Epidermal melanocyte (primary cell): ENCODE measurements around the gene ELK1.

Experiments used
- DNase-seq: peaks from one replicate; pipeline ENCODE4 v3.0.0; 2011; ENCODE audit warnings: low spot score; ENCODE audit not compliant: insufficient read length

Gene ELK1

DNA sequence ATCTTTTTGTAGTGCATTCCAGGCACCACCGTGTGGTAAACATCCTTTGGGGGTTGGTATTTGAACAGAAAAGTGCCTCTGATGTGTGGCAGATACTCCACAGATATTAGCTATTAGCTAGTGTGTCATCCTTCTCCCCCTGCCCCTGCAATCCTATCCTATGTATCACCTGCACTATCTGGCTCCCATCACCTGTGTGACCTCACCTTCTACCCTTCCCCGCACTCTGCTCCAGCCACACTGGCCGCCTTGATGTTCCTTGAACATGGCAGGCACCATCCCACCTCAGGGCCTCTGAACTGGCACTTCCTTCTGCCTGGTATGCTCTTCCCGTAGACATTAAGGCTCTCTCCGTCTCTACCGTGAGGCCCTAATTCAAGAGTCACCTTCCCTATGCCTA is 3.7 kb downstream of the ELK1 start:
- no peak for DNase-seq

DNA sequence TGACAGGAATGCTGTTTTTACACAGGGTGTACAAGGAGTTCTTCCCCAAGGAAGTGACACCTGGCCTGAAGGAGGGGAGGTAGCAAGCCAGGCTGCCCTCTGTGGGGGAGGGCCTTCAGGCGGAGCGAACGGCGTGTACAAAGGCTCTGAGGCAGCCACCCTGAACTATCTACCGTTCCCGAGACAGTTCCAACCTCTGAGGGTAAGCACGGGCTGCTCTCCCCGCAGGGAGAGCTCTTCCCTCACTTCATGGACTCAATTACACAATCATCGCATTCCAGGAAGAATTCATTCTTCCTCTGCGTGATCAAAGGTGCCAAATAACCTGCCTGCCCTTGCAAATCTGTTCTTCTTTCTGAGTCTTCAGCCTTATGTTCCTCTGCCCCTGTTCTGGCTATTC is 4.8 kb downstream of the ELK1 start:
- no peak for DNase-seq

DNA sequence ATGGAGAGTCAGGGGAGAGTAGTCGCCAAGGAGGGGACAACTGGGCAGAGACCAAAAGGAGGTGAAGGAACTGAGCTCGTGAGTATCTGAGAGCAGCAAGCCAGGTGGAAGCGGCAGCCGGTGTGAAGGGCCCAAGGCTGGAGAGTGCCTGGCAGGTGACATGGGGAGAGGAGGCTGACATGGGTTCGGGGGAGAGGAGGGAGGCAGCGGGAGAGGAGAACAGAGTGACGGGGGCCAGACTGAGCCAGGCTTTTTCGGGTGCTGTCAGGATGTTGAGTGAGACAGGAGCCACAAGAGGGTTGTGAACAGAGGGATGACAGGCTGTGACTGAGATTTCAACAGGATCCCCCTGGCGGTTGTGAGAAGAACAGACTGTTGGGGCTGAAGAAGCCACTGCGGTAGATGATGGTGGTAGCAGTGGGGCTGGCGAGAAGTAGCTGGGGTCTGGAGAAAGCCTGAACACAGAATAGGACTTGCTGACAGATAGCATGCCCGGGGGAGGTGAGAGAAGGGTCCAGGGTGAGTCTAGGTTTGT is 5.7 kb downstream of the ELK1 start:
- DNase-seq = no peak

DNA sequence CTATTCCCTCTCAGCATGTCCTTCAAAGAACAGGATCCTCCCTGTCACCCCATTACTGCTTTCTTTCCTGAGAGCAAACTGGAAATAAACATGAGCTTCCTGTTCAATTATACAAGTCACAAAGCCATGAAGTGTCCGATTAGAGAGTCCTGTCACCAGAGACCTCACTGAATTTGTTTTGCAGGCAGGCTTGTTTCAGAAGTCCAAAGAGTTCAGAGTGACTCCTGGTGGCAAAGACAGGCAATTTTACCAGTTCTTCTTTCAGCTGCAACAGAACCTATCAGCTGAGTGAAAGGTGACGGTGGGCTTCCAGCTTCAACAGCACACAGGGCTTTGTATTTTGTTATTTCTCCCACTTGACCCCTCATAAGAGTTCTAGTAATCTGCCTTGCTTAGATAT is 6.4 kb downstream of the ELK1 start:
- no peak for DNase-seq

DNA sequence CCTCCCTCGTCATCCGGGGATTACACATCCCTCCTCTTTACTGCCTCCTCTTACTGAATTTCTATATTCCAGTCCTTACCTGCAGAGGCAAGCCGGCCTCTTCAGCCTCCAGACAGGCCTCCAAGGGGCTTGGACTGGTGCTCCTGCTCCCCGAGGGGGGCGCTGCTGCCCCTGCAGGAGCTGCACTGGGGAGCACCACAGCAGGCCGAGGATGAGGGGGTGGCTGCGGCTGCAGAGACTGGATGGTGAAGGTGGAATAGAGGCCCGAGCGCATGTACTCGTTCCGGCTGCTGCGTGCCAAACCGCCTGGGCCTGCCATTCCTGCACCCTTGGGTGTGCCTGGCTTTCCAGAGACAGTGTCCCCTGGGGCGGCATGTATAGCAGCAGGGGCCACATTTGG is 11.5 kb downstream of the ELK1 start:
- no peak for DNase-seq

DNA sequence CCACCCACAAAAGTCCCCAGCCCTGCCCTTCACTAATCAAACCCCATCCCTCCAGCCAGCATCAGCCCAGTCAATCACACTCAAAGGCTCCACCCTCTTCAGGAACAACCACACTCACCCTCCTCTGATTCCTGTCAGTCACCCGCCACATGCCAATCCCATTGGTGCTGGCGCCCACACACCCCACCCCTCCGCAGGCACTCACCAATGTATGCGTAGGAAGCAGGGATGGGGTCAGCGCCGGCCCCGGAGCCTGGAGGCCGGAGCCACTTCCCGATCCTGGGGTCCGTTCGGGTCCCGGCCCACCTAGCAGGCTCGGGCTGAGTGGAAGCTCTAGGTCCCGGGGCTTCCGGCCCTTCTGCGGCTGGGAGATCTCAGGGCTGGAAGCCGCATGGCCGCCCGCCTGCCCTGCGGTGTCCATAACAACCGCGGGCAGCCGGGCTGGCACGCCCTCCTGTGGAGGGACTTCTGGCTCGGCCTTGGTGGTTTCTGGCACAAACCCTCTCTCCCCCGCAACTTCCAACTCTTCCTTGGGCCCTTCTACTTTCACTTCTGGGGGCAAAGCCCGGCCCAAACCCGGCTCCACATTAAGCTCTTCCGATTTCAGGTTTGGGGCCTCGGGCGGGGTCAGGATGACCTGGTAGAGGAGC is 12.7 kb downstream of the ELK1 start:
- no peak for DNase-seq

DNA sequence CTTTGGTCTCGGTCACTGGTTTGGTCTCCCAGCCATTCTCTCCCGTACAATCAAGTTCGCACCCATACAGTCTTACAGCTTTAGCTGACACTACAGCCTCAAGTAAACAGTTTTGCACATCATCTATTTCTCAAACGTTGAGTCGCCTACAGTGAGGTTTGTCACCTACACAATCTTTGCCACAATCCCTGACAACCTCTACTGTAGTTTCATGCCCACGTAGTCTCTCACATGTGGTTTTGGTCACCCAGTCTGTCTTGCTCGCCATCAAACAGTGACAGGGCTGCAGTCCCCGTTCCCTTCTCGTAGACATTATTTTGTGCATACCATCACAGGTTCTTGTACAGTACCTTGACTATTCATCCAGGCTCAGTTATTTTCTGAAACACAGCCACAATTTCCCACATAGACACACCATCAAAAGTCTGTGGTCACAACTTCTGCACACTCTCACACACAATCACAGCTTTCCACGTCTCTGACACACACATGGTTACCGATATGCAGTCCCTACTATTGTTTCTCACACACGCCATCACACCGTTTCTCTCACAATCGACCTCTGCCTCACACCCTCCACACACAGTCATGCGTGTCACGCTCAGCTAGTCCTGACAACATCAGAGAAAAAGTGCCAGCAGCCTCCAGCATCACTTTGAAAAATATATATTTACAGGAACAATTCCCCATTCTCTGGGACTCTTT is 15.3 kb downstream of the ELK1 start:
- no peak for DNase-seq

DNA sequence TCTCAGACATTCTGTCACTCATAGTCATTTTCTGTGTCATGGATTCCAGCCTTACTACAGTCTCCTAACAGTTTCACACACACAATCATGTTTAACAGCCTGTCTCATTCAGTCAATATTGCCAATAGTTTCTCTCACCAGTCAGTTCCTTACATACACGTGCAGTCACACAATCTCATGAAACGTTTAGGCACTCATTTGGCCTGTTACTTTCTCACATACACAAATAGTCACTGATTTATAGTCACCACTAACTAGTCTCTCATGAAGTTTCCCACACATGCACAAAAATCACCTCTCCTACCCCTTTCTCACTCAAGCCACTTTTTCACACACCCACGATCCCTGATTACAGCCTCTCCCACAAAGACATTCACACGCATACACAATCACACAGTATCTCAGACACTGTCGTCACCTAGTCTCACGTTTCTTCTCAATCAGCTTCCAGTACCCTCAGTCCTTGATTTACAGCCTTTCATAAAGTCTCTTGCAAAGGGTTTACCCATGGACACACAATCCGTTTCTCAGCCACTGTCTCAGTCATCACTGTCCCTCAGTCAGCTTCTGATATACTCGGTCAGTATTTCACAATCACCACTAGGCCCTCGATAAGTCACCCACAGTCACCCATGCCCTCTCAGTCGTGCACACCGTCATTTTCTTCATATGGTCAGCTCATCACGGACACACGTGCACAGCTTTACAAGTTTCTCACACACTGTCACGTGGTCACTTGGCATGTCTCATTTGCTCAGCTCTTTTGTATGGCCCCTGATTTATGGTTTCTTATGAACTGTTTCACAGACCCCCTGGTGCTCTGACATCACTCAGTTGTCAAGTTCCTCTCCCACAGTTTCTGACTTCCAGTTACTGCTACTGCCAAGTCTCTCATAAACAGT is 16.4 kb downstream of the ELK1 start:
- DNase-seq = no peak

DNA sequence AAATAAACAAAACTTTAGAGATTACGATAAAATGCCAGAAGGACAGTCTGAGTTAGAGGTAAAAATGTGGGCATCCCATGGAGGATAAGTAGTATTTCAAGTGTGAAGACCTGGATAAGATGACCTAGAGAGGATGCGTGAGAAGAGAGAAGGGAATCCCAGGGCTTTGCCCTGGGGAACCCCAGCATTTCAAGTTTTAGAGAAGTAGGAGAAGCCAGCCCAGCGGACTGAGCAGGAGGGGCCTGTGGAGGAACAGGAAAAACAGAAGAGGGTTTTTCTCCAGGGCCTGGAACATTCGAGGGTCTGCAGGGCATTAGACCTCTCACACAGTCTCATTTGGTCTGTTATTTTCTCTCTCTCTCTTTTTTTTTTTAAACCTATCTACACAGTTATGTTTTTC is 17.7 kb downstream of the ELK1 start:
- no peak for DNase-seq

DNA sequence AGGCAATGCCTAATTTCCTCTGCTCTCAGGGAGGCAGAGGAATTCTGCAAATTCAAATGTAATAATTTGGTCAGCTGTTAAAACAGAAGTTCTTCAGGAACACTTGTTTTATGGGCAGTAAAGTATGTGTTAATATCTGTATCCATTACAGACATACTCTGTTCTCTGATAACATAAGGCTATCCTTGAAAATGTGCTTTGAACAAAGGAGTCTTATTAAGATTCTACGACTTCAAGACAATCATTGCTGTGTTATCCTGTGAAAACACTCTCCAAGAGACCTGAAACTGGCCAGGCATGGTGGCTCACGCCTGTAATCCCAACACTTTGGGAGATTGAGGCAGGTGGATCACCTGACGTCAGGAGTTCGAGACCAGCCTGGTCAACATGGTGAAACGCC is 18.7 kb downstream of the ELK1 start:
- DNase-seq = no peak

DNA sequence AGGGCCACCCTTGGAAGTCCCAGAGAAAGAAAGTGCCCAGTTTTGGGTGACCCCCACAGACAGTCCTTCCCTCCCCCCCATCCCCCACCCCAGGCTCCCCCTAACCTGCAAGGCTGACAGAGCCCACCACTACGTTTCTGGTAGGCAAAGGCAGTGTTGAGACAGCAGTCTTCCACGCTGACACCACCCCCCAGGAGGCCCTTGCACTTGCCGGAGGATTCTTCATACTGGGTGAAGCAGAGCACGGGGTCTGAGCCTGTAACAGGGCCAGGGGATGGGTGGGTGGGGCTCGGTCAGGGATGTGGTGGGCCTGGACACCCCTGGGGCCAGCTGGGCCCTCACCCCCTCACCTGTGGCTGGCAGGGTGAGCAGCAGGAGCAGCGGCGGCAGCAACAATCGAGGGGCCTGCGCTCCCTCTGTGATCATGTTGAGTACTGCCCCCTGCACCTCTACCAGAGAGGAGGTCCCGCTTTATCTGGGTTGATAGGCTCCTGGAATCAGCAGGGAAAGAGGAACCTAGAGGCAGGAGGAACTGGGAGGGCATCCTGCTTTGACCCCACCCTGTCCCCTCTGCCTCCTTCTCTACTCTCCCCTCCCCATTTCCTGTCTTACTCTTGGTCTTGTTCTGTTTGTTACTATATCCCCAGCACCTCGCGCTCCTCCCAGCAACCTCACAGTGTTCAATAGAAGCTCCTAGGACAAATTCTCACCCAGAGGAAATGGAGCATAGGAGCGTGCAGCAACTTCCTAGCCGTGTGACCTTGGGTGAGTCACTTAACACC is 20.8 kb downstream of the ELK1 start, which contains the start of gene CFP:
TSS of gene CFP (minus strand) at position 512 of the 782 bp plus-strand sequence. CDS start at position 426, 86 bp downstream.
- no peak for DNase-seq

DNA sequence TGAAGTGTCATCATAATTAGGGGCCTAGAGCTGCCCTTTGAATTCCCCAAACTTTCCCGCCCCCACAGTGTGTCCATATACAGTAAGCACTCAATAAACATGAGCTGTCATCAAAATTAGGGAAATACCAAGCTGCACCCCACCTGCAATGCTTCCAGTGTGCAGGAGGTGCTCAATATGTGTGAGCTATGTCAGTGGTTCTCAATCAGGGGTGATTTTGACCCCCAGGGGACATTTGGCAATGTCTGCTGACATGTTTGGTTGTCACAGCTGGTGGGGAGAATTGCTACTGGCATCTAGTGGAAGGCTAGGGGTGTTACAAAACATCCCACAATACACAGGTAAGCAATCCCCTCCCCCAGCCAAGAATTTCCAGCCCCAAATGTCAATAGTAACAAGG is 21.4 kb downstream of the ELK1 start:
- DNase-seq = no peak

DNA sequence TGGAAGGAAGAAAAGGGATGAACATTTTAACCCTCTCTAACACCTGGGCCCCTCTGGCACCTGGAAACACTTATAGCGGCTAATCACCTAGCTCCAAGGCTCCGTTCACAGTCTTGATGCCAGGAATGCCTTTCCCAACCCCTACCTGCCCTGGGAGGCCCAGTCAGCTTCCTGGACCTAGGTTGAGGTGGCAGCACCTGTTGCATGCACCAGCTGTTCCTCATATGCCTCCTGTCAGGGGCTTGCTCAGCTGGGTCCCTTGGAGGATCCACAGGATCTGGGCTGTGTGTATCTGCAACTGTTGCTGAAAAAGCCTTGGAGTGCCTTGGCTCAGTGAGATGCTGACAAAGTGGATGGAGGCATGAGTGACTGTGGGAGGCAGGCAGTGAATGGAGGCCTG is 25.0 kb downstream of the ELK1 start:
- DNase-seq = no peak

DNA sequence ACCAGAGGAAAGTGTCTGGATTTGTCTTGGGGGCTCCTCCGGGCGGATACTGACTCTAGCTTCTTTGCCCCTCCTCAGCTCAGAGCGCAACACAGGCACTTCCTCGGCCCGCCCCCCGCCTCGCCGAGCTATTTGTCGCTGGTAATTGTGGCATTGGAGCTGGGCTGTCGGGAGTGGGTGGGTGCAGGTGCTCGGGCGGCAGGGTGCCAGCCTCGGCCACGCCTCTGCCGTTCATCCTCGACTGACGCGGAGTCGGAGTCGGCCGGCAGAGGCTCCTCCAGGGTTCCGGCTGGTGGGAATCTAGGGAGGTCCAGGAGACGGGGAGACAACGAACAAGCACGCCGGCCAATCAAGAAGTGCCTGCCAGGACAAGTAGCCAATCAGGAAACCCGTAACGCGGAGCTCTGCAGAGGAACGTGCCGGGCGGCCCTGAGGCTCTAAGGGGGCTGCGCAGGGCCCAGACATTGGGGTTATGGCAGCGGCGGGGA is 26.8 kb downstream of the ELK1 start:
- peak; percentile 71 for DNase-seq

DNA sequence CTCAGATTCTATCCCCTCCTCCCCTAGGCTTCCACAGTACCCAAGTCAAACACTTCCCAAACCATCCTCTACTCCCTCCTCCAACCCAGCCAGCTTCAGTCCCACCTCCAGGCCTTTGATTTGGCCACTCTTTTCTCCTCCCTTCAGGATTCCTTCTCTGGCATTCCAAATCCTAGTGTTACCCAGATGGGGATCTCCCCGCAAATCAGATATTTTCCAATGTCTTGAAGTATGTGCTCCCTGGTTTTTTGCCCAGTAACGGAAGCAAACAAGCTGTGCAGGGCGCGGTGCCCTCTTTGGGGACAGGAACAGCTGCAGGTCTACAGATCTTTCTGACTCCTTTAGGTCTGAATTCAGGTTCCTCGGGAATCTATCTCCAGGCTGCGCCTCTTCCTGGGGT is 28.5 kb downstream of the ELK1 start:
- DNase-seq = no peak

DNA sequence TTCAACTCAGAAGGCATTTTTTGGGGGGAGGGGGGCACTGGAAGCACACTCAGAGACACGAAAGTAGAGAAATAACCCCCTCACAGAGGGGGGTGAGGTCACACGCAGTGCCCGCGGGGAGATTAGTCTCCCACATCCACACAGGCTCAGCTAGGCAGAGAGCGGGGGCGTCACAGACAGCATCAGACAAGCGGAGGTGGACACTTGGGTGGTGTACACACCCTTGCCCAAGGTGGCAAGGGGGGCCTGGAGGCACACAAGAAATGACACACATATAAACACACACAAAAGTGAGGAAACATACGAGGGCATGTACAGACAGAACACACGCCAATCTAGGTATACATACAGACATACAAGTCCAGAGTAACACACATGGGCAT is 30.1 kb downstream of the ELK1 start:
- no peak for DNase-seq

DNA sequence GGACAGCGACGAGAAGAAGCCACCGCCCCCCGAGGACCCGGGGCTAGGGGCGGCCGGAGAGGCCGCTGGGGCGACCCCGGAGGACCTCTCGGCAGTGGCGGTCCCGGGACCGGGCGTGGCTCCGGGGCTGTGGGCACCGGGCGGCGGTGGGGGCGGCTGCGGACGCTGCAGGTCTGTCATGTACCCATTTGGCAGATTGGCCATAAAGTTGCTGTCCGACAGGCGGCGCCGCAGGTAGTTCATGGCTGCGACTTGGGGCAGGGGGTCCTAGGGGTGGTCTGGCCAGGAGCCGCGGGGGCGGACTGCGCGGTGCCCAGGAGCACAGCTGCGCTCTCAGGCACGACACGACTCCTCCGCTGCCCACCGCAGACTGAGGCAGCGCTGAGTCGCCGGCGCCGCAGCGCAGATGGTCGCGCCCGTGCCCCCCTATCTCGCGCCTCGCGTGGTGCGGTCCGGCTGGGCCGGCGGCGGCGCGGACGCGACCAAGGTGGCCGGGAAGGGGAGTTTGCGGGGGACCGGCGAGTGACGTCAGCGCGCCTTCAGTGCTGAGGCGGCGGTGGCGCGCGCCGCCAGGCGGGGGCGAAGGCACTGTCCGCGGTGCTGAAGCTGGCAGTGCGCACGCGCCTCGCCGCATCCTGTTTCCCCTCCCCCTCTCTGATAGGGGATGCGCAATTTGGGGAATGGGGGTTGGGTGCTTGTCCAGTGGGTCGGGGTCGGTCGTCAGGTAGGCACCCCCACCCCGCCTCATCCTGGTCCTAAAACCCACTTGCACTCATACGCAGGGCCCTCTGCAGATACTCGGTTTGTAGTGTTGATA is 30.7 kb downstream of the ELK1 start, which contains the start of gene SYN1:
TSS of gene SYN1 (minus strand) at position 372 of the 817 bp plus-strand sequence. CDS start at position 243, 129 bp downstream.
- peak; percentile 74 for DNase-seq

DNA sequence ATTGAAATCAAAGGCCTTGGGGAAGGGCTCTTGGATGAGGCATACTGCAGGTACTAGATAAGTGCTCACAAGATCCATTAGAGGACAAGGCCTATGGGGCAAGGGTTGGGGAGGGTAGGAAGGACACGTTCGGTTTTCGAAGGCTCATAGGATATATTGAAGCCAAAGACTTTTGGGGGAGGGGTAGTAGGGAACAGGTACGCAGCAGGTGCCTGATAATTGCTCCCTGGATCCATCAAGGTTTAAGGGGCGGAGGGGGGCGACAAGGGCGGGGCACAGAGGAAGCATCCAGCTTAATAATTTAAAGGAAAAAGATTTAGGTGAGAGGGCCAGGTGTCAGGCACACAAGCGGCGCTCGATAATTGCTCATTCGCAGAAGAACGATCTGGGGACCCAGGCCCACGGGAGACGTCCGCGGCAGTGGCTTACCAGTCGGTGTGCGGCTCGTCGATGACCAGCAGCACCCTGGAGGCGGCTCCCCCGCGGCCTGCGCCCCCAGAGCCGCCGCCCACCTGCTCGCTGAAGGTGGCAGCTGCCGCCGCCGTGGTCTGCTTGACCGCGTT is 31.4 kb downstream of the ELK1 start:
- DNase-seq = no peak

DNA sequence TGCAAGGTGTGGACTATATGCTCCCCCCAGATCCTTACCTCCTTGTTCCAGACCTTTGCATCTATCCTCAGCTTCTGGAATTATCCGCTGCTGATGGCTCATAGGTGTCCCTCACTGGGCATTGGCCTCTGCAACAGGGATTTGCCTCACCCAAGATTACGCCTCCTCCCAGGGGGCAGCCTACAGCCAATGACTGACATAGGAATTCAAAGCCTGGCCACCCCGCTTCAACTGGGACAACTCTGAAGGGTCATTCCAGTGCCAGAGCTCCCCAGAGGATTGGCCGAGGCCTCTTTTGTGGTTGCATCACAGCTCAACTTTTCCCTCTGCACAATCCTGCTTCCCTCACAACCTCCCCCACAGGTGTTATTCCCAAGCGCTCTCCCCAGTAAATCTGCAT is 35.7 kb downstream of the ELK1 start:
- no peak for DNase-seq

DNA sequence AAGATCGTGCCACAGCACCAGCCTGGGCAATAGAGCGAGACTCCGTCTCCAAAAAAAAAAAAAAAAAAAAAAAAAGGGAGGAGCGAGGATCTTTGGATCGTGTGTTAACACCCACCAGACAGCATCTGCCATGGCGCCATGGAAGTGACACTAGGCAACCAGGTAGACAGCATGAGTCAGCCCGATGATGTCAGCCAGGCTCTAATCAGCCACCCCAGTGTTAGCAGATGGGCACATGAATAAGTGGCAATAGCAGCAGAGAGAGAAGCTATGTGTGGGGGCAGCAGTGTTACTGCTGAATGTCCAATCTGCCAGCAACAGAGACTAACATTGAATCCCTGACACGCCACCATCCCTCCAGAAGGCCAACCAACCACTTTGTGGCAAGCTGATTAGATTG is 37.3 kb downstream of the ELK1 start:
- DNase-seq = no peak
